DMS 273 (cell line): ENCODE results near the gene DOCK8.

Experiments
- DNase-seq: peaks from one replicate; lab custom pipeline; 2025; ENCODE audit not compliant: unreplicated experiment; lab: John Stamatoyannopoulos, UW

DOCK8 gene

DNA sequence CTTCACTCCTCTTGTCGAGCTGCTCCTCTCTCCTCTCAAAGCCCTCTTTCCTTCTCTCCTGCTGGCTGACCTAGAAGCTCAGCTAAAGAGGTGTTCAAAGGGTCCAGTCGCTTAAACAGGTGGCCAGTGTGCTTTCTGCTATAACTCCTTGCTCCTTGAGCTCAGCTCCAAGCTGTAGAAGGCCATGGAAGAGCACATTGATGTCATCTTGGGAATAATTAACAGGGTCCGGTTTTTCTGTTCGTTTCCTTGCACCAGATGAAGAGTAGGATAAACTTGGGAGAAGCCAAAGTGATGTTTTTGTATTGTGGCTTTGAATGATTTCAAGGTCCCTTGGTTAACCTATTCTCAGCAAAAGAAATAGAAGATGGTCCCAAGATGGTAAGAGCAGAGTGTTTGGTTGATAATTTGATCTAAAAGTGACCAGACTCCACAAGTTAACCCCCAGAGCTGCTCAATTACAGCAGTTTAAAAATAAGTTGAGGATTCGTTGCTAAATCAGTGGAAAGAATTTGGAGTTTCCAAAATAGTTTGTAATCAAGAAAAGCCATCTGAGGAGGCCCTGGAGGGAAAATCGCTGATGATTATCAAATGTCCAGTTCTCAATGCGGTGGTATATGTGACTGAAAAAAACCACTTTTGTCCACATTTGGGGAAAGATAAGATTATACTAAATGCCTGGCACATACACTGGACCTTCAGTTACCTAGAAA, 148.1 kb downstream of the DOCK8 start:
- DNase-seq, result no peak

DNA sequence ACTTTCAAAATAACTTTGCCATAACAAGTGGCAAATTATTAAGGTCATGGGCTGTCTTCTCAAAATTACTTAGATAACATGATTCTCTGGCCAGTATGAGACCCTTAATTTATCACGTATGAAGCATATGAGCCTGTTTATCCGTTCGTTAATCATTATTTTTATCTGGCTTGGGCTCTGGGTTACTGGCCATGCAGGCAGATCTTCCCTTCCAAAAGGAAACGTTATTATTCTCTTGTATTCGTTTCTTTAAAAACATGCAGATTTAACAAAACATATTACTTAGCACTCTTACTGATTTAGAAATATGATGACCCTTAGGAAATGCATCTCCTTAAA, 148.6 kb downstream of the DOCK8 start:
- no peak for DNase-seq

DNA sequence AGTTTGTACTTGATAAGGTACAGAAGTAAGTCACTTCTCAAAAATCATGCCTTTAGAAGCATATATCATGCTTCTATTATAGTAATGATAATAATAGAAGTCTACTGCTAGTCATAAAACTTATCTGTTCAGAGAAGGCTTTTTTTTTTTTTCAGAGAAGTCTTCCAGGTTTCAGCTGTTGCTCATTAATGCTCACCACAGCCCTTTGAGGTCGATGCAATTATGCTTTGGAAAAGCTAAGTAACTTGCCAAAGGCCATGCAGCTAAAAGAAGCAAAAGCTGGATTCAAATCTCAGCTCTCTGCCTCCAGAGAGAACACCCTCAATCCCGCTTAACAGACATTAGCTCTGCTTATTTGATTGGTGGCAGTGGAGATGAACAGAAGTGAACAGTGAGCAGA, 150.8 kb downstream of the DOCK8 start:
- DNase-seq, result no peak

DNA sequence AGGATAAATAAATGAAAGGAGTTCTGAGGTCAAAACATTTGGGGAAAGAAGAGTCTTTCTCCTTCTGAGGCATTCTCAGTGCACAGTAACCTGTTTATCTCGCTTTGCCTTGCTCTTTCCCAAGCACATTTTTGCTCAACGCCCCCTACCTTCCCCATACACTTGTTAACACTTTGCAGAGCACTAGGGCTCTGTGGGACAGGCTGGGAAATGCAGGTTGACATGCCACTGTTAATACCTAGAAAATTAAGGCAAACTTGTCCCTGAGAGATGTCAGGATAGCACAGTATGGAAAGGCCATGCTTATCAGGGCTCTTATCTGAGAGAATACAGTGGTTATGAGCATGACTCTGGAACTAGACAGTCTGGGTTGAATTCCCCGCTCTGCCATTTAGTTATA, 152.0 kb downstream of the DOCK8 start:
- DNase-seq, result no peak

DNA sequence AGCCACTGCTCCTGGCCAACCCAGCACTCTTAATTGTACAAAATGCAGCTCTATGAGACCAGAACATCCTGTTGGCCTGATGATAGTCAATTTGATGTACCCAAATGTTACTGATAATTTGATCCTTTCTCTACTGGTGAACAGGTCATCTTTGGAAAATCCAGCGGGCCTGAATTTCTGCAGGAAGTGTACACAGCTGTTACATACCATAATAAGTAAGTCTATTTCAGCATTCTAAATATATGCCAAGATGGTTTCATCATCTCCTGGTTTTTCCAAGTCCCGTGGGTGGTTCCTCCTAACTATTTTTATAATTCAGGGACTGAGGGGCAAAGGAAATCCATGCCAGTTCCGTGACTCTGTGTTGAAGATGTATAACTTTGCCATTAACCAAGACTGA, 155.4 kb downstream of the DOCK8 start:
- no peak for DNase-seq

DNA sequence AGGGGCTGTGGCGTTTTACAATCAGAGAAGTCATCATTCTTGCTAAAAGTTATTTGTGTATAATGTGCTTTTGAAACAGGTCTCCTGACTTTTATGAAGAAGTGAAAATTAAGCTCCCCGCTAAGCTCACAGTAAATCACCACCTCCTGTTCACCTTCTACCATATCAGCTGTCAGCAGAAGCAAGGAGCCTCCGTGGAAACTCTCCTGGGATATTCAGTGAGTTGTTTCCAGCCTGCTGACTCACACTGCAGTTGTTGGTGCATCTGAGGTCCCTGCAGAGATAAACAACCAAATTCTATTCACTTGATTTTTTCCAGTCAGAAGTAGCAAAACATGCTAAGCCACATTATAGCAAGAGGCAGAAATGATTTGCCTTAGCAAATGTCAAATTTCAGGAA, 156.7 kb downstream of the DOCK8 start:
- DNase-seq, result peak; percentile 49

DNA sequence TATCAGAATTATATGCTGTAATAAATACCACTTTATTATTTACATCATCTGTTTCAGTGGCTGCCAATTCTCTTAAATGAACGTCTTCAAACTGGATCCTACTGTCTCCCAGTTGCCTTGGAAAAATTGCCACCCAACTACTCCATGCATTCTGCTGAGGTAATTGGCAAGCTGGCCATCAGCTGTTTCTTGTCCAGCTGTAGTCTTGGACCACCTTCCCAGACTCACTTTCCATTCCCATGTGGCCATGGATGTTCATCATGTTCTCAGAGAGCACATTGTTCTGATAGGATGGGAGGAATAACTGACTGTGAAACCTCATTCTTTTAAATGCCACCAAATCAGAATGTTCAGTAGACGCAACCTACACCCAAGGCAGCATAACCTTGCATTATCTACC, 157.5 kb downstream of the DOCK8 start:
- DNase-seq, result peak; percentile 4

DNA sequence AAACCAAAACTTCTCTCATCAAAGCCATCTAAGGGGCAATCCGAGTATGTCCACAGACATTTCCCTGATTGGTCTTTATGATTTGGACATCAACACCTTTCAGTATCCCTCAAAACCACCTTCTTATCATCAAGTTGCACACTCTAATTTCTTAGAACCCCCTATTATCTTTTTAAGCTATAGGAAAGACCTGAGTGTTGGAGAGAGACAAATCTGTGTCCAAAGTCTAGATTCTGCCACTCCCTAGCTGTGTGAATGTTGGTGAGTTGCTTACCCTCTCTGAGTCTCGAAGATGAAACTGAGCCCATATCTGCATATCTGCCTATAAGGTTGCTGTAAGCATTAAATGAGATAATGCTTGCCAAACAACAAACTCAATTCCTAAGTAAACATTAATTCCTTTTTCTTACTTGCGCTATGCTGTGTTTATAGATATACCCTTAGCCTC, 159.1 kb downstream of the DOCK8 start:
- no peak for DNase-seq

DNA sequence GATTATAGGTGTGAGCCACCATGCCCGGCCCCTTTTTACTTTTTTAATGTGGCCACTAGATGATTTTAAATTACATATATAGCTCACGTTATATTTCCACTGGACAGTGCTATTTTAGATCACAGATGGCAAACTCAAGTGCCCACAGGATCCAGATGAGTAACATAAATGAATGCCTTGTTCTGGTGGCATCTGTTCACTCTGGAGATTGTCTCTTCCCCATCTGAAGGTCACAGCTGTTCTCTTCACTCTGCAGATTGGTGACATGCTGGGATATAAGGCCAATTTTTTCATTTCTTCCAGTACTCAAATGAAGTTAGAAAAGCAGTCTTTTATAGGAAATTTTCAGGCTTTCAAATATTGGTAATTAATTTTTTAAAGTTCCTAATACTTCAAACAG, 160.1 kb downstream of the DOCK8 start:
- peak; percentile 78 for DNase-seq

DNA sequence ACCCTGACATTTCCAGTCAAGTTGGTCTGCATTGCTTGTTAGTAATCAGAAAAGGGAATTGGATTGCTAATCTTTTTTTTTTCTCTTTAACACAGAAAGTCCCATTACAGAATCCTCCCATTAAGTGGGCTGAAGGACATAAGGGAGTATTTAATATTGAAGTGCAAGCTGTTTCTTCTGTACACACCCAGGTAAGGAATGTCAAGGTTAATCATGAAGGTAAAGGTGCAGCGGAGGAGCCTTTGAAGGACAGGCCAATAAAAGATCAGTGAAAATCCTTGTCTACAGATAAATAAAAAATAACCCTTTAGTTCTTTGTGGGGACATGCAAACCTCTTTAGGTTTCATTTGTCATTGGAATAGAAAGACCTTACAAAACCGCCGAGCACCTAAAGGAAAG, 161.4 kb downstream of the DOCK8 start:
- DNase-seq, result no peak

DNA sequence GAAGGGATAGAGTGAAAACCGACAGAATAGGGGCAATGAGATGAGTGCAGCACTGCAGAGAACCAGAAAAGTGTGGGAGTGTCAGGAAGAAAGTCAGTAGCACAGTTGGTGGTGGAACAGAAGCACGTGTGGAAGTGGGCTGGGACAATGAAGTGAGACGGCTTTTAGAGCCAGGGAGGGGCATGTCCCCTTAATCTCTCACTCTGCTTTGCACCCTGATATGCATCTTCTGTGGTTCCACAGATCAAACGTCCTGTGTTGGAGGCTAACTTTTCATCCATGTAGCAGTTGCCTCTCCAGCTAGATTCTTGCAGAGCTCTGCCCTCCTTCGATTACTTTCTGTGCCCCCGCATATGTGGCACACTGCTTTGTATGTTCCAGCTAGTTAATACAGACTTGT, 163.6 kb downstream of the DOCK8 start:
- no peak for DNase-seq

DNA sequence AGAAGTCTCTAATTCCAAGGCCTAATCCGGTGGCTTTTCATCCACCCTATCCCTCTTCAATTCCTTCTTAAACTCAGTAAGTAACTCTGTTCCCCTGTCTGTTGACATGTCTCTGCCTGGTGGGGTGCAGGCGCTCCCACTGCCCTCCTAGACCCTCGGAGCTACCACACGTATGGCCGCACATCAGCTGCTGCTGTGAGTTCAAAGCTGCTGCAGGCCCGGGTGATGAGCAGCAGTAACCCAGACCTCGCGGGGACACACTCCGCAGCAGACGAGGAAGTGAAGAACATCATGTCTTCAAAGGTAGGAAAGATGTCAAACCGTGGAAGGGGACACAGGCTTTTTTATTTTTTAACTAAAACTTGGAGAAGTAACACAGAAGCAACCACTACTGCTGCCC, 167.7 kb downstream of the DOCK8 start:
- DNase-seq, result no peak

DNA sequence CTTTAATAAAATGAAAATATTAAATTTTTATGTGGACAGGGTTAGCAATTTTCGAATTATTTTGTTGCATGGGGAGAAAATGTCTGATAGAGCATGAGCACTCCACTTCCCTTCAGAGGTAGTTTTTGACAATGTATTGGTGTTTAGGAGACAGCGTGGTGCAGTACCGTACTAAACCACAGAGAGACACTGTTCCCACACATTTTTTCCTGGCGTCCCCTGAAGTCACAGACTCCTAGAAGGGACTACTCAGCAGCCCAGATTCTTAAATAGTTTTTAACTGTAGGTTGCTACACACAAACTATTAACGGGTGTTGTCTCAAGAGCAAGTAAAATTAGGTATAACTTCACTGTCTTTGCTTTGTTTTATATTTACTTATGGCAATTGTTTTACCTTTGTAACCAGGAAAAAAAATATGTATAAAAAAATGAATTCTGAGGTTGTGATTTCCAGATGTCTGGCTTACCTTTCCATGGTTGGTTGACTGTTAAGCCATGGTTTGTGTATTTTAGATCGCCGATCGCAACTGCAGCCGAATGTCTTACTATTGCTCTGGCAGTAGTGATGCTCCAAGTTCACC, 171.2 kb downstream of the DOCK8 start:
- peak; percentile 81 for DNase-seq

DNA sequence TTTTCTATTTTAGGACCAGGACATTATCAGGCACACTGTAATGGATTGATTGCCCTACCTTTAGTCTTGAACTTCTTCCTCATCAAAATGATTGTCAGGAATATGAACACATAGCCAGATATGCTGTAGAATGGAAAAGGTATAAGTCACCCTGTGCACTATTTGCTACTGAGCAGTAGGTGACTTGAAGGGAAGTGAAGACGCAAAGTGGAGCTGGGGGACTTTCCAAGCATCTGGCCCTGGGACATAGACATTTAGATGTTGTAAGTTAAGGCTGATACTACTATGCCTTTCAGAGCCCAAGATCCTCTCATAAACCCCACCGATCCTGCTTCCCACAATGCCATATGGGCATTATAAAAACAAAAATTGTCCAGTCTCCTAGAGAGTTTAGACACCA, 174.5 kb downstream of the DOCK8 start:
- DNase-seq, result no peak

DNA sequence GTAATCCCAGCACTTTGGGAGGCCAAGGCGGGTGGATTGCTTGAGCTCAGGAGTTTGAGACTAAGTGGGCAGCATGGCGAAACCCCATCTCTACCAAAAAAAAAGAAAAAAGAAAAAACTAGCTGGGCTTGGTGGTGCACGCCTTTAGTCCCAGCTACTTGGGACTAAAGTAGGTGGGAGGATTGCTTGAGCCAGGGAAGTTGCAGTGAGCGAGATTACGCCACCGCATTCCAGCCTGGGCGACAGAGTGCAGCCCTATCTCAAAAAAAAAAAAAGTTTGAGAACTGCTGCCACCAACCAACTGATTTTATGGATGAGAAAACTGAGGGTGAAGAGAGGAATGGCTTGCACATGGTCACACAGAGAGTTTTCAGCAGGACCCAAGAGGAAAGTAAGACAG, 175.1 kb downstream of the DOCK8 start:
- DNase-seq, result no peak

DNA sequence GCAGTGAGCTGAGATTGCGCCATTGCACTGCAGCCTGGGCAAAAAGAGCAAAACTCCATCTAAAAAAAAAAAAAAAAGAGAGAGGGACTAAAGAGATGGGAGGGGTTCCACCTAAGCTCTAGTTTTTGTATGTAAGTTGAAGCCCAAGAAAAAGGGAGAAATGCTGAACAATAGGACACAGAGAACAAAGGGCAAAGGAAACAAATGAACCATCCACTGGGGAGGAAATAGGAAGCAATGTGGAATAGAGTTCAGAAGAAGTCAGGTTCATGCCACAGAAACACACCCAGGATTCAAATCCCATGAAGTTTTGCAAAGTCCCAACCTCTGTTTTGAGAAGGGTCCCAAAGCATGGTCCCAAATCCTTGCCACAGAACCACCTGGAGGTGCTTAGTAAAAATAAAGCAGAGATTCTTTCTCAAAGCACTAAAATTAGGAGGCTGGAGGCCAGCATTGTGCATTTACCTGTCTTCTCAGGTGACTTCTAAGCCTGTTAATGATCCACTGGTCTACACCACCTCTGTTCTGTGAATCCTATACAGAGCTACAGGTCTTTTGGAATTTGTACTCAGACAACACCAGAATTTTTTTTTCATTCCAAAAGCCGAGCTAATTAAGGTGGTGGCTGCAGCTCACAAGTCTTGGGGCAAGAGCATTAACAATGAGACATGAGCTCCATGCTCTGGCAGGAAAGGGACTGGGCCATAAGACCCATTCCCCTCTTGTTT, 177.6 kb downstream of the DOCK8 start:
- DNase-seq, result no peak

DNA sequence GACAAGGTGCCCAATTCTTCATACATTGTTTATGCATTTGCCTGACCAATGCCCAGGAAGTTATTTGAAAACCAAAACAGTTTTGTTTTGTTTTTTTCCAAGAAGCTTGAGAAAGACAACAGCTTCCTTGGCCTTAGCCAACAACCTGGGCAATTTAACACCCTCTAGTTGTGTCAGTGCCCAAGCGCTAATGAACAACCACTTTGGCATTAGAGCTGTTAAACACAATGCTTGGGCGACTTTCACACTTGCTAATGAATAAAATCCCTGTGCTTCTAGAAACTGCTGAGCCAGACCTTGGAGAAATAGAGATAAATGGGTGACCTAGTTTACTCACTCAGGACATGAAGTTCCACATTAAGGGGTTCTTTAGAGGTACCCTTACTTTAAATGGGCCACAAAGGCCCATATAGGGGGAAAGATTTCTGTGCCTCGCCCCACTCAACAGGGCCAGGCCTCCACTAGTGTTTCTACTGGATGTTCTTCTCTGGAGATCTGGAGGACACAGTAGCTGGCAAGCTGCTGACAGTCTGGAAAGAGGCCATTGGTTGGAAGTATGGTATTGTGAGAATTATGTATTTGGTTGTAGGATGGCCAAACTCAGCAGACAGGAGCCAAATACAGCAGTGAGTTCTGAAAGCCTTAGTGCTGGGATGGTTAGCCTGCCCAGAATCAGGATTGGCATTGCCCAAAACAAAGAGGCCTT, 179.8 kb downstream of the DOCK8 start:
- no peak for DNase-seq

DNA sequence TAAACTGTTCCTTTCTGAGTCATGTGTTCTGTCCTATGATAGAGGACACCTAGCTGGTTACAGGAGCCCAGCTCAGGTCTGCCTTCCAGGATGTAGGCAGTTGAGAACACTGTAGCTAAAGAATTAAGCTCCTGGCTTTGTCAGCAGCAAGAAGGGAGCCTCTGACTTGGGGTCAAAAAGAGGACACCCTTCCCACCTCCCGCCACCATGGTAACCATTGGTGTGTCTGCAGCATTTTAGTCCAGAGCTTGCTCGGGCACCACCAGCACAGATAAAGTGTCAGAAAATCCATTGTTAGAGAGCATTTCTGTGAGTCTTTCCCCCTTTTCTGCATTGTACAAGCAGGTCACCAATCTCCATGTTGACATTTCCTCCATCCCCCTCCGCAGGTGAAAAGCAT, 181.7 kb downstream of the DOCK8 start:
- DNase-seq, result no peak

DNA sequence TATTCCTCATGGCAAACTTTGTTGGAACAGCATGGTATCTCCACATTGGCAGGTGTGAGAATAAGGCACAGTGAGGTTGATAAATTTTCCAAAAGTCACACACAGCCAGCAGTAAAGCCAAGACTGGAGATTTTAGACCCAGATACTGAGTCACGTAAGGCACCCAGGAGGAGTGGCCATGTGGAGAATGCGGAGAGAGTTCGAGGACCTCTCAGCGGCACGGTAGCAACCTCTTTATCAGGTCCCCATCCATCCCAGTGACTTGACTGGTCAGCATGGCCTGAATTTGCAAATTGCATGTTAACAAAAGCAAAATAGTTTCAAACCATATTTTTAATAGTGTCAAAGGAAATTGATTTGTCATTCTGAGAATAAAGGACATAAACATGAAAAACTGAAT, 183.4 kb downstream of the DOCK8 start:
- no peak for DNase-seq

DNA sequence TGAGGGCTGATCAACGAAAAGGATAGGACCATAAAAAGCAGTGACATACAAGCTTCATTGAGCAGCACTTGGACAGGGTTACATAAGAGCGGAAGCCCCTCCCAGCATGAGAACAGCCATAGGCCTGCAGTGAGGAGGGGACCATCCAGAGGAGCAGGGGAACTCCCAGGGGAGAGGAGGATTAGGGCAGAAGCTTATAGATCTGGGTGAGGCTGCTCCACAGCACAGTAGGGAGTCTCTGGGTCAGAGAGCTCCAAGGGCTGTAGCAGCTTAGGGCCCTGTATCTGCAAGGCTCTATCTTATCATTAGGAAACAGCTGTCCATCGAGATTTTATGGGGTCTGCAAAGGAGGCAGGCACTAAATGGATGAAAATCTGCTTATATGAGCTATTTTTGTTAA, 186.6 kb downstream of the DOCK8 start:
- DNase-seq, result no peak

DNA sequence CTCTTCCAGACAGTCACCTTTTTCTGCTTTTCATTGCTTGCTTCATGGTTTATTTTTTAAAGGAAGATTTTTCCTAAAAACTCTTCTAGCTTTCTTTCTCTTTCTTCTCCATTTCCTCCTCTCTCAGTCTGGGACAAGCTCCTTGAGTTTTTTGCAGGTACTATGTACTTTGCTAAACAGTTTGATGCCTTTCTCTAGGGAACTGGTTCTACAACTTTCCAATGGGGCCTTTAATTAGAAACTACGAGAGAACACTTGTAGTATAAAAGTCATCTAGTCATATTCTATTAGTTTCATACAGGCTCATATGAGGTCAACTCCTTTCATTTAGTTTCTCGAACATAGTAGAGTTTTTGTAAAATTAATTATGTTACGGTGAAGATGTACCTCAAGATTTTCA, 189.6 kb downstream of the DOCK8 start:
- no peak for DNase-seq

DNA sequence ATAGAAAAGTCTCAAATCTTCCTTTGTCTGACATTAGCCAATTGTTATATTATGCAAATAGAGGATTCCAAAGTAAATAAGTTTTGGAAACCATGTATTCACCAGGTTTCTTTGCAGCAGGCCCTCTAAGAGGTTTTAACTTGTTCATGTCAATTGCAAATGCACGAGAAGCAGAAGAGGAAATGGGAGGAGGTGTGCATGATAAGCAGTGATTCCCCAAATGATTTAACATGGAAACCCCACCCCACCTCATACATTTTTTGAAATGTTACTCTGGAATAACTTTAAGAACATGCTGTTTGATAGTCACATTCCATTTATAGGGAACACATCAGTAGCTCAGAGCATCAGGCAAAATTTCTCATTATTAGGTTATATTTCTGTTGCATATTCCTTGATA, 190.7 kb downstream of the DOCK8 start:
- no peak for DNase-seq
